Activated CD4-positive, alpha-beta T cell treated with anti-CD3 and anti-CD28 coated beads, Interleukin-2, amount 50 U/mL, for 4 hours (primary cell): Measurements from ENCODE around the gene BOD1L1.
"Not testable (repeated sequence)": the region's sequence is repeated elsewhere in the genome, so short reads cannot be mapped to it uniquely, and the experiment has no call there.

Experiments used
- DNase-seq, 2 experiments: peaks; one replicate each; pipeline ENCODE4 v3.0.0-alpha.2; 2020

BOD1L1 gene

GRCh38 chr4:13618212-13618806, 9.2 kb downstream of the BOD1L1 start:
- DNase-seq = no peak

GRCh38 chr4:13617801-13618200, 9.7 kb downstream of the BOD1L1 start:
- no peak for DNase-seq

- no peak for DNase-seq
These were observed 10.9 kb downstream of the BOD1L1 start for GRCh38 chr4:13616597-13616996.

GRCh38 chr4:13615161-13615560, 12.4 kb downstream of the BOD1L1 start:
- no peak for DNase-seq

- DNase-seq = no peak
These were observed 15.0 kb downstream of the BOD1L1 start for GRCh38 chr4:13612569-13612968.

- DNase-seq = no peak
These were observed 16.2 kb downstream of the BOD1L1 start for GRCh38 chr4:13611283-13611842.

- no peak for DNase-seq
These were observed 22.2 kb downstream of the BOD1L1 start for GRCh38 chr4:13605330-13605729.

- DNase-seq = no peak
These were observed 25.7 kb downstream of the BOD1L1 start for GRCh38 chr4:13601848-13602247.

GRCh38 chr4:13601048-13601447, 26.5 kb downstream of the BOD1L1 start:
- DNase-seq = no peak

- DNase-seq = no peak
These were observed 28.4 kb downstream of the BOD1L1 start for GRCh38 chr4:13599159-13599558.

- no peak for DNase-seq
These were observed 29.9 kb downstream of the BOD1L1 start for GRCh38 chr4:13597604-13598003.

- DNase-seq = no peak
These were observed 30.4 kb downstream of the BOD1L1 start for GRCh38 chr4:13597141-13597540.

GRCh38 chr4:13592220-13592619, 35.3 kb downstream of the BOD1L1 start:
- no peak for DNase-seq

GRCh38 chr4:13590766-13591165, 36.8 kb downstream of the BOD1L1 start:
- no peak for DNase-seq

GRCh38 chr4:13588954-13589353, 38.6 kb downstream of the BOD1L1 start:
- DNase-seq = no peak

GRCh38 chr4:13584481-13584880, 43.0 kb downstream of the BOD1L1 start:
- no peak for DNase-seq

- DNase-seq = no peak
These were observed 47.5 kb downstream of the BOD1L1 start for GRCh38 chr4:13580036-13580435.

GRCh38 chr4:13577660-13578059, 49.9 kb downstream of the BOD1L1 start:
- DNase-seq = no peak

- DNase-seq = no peak
These were observed 56.6 kb downstream of the BOD1L1 start for GRCh38 chr4:13570916-13571315.

- DNase-seq = no peak
These were observed 60.4 kb downstream of the BOD1L1 start for GRCh38 chr4:13567125-13567524.

GRCh38 chr4:13562876-13563275, 64.6 kb downstream of the BOD1L1 start:
- DNase-seq = no peak

- DNase-seq = no peak
These were observed 65.9 kb downstream of the BOD1L1 start for GRCh38 chr4:13561673-13562072.

GRCh38 chr4:13560111-13560510, 67.4 kb downstream of the BOD1L1 start:
- DNase-seq = not testable (repeated sequence)

- DNase-seq = no peak
These were observed 68.1 kb downstream of the BOD1L1 start for GRCh38 chr4:13559413-13559812.

- DNase-seq = no peak
These were observed 68.6 kb downstream of the BOD1L1 start for GRCh38 chr4:13558881-13559280.
